ENCODE data around the gene RGMB.

- TF ChIP-seq EZH2 (IDR thresholded peaks at IDR 0.05; ENCODE audit: insufficient read depth, poor library complexity, severe bottlenecking): no peak
- no peak for TF ChIP-seq EZH2phosphoT487 (IDR thresholded peaks at IDR 0.05; ENCODE audit: insufficient read depth, low read depth)
These were observed 5.9 kb downstream of the RGMB start for GRCh38 chr5:98779264-98779877.
